Gastrocnemius medialis (tissue), 4 donors: ENCODE measurements around the gene ARHGEF10L.

Experiments used
- CTCF ChIP-seq, 5 experiments: fragments of 450-650 bp in 3 of 5; fragments of 200-600 bp in 2 of 5; sonication (generic) in 2 of 5; IDR thresholded peaks in 4 of 5; conservative IDR thresholded peaks in 1 of 5; 1 replicate in 4 of 5; 2 replicates in 1 of 5; pipeline ENCODE4 v1.5.1; 2016 to 2019; ENCODE audit warnings: antibody characterized with exemption in 5 of 5, mild to moderate bottlenecking in 3 of 5, moderate library complexity in 3 of 5
- POLR2A ChIP-seq, 2 donors: fragments of 450-650 bp; IDR thresholded peaks; one replicate each; pipeline ENCODE4 v1.6.1; 2017; ENCODE audit warnings: antibody characterized with exemption in 2 of 2, mild to moderate bottlenecking in 2 of 2, moderate library complexity in 2 of 2

GRCh38 chr1:17735793-17736192 lies 196.3 kb downstream of the ARHGEF10L start:
- TF ChIP-seq CTCF (IDR thresholded peaks at IDR 0.05 in 4 of 5, conservative IDR thresholded peaks at IDR 0.05 in 1 of 5) = no peak
- no peak for TF ChIP-seq POLR2A (IDR thresholded peaks at IDR 0.05)
